HG02571 (cell line): ENCODE results near the gene LHX8.

Source experiments
- ATAC-seq: cut with Tn5 transposase; IDR thresholded peaks from one replicate; pipeline ENCODE4 v1.9.1; 2021; ENCODE audit warnings: mild to moderate bottlenecking, moderate library complexity; ENCODE audit not compliant: unreplicated experiment

The LHX8 gene

GRCh38 chr1:75202751-75203150 is 68.6 kb downstream of the LHX8 start:
- ATAC-seq: no peak

- peak; percentile 79 for ATAC-seq
Measured at GRCh38 chr1:75203415-75204277, 69.5 kb downstream of the LHX8 start.

- no peak for ATAC-seq
Measured at GRCh38 chr1:75208862-75209261, 74.7 kb downstream of the LHX8 start.
